Testis (tissue), 3 donors: Measurements from ENCODE around the gene LBHD2. TPM values are rescaled to one million over a fixed set of nuclear protein-coding genes. Genes with fewer than 3 reads are reported as not detected.
A peak's percentile ranks its signal among the peaks of the same experiment; 100 is the strongest.

Source experiments
- DNase-seq: peaks from one replicate; pipeline ENCODE4 v3.0.0-alpha.2; 2019
- H3K27ac ChIP-seq, 2 donors: fragments of 200-600 bp; sonication (generic); one replicate each; pipeline ENCODE4 v1.5.1; 2019
- H3K27me3 ChIP-seq: fragments of 200-600 bp; sonication (generic); one replicate; pipeline ENCODE4 v1.5.1; 2019
- H3K36me3 ChIP-seq: fragments of 200-600 bp; sonication (generic); one replicate; pipeline ENCODE4 v1.5.1; 2017; ENCODE audit warnings: low read depth; ENCODE audit errors: missing control alignments
- H3K4me1 ChIP-seq: fragments of 200-600 bp; sonication (generic); one replicate; pipeline ENCODE4 v1.5.1; 2019
- H3K4me3 ChIP-seq, 2 donors: fragments of 200-600 bp; sonication (generic); one replicate each; pipeline ENCODE4 v1.5.1; 2017 to 2019
- H3K9me3 ChIP-seq: fragments of 200-600 bp; sonication (generic); one replicate; pipeline ENCODE4 v1.5.1; 2017
- CTCF ChIP-seq, 3 experiments: fragments of 450-650 bp in 2 of 3; fragments of 200-600 bp in 1 of 3; sonication (generic) in 1 of 3; IDR thresholded peaks; one replicate each; pipeline ENCODE4 v1.5.1; 2016 to 2019; ENCODE audit warnings: antibody characterized with exemption in 3 of 3, mild to moderate bottlenecking in 2 of 3, moderate library complexity in 1 of 3
- POLR2A ChIP-seq: fragments of 450-650 bp; IDR thresholded peaks from one replicate; pipeline ENCODE4 v1.6.1; 2017; ENCODE audit warnings: antibody characterized with exemption, mild to moderate bottlenecking, moderate library complexity
- WGBS, 2 donors: methylation state at CpG; one replicate each; pipeline ENCODE4 v1.1.5; 2018; 5-methylcytosine and 5-hydroxymethylcytosine counted together
- intact Hi-C: fragments of 100-400 bp; cut with DNase I; formaldehyde crosslinking; loops from one replicate; pipeline ENCODE4 v1.15.1; 2023; ENCODE audit warnings: low total_unique reads
- polyA plus RNA-seq: library from polyadenylated mRNA; stranded (reverse); fragments of 350-450 nt; fragmentation: Illumina TruSeq; extraction: RNeasy Lipid Tissue Mini Kit (QIAGEN cat#74804); gene quantifications from one replicate; pipeline ENCODE4 v1.2.3, GENCODE V29; 2014; ENCODE audit warnings: low read depth, low replicate concordance; ENCODE audit not compliant: insufficient read depth
- total RNA-seq, 2 donors: library from RNA; depleted of rRNA; stranded (reverse); fragments of >200 nt; gene quantifications; one replicate each; pipeline ENCODE4 v1.2.3, GENCODE V29; 2016

Gene LBHD2
- total and polyA plus RNA-seq, 3 donors from 2014 or later = 1.9 to 5.6 (median 3.9) TPM

GRCh38 chr14:103135333-103136260 is 51.6 kb downstream of the LBHD2 start:
- H3K27me3 ChIP-seq = no peaks in the 10 kb centered on the region
- peaks cover 31% of the 10 kb centered on the region for H3K4me1 ChIP-seq
- DNase-seq = no peak
- intact Hi-C loops = no loop called here
- WGBS, 2 donors = 85 to 88% methylated on average over 18 to 26 of the region's 26 CpGs
- no peaks in the 10 kb centered on the region for H3K9me3 ChIP-seq
- TF ChIP-seq CTCF (IDR thresholded peaks at IDR 0.05) = no peak
- no peak for TF ChIP-seq POLR2A
- H3K4me3 ChIP-seq = no peak overlapping the region
- no peaks in the 10 kb centered on the region for H3K36me3 ChIP-seq
- H3K27ac ChIP-seq = no peak overlapping the region

- TF ChIP-seq CTCF (IDR thresholded peaks at IDR 0.05) = no peak
- TF ChIP-seq POLR2A = no peak
- WGBS, 2 donors = 78 to 86% methylated on average over 20 of the region's 20 CpGs
- Histone ChIP-seq H3K4me1 (peaks cover 21% of the 10 kb centered on the region), H3K27me3 (no peaks in the 10 kb centered on the region), H3K9me3 (no peaks in the 10 kb centered on the region), H3K27ac (no peak overlapping the region), H3K36me3 (no peaks in the 10 kb centered on the region), H3K4me3 (no peak overlapping the region)
- no peak for DNase-seq
- intact Hi-C loops = no loop called here
Measured at GRCh38 chr14:103136388-103137271, 52.6 kb downstream of the LBHD2 start.

- Histone ChIP-seq H3K36me3 (no peaks in the 10 kb centered on the region), H3K27ac (no peak overlapping the region), H3K9me3 (no peaks in the 10 kb centered on the region), H3K27me3 (no peaks in the 10 kb centered on the region), H3K4me3 (no peak overlapping the region), H3K4me1 (peaks cover 10% of the 10 kb centered on the region)
- TF ChIP-seq POLR2A (no peak), CTCF (IDR thresholded peaks at IDR 0.05) (no peak)
- no peak for DNase-seq
- WGBS, 2 donors = 75 to 80% methylated on average over 13 to 22 of the region's 22 CpGs
- intact Hi-C loops = no loop called here
Measured at GRCh38 chr14:103137689-103138300, 53.8 kb downstream of the LBHD2 start.

- DNase-seq = no peak
- TF ChIP-seq CTCF (IDR thresholded peaks at IDR 0.05) (no peak), POLR2A (no peak)
- H3K9me3 ChIP-seq = no peaks in the 10 kb centered on the region
- H3K27me3 ChIP-seq = no peaks in the 10 kb centered on the region
- H3K4me1 ChIP-seq = peaks cover 9% of the 10 kb centered on the region
- intact Hi-C loops = no loop called here
- H3K4me3 ChIP-seq = peak overlapping the region in 1 of 2 donors; percentile 43
- no peak overlapping the region for H3K27ac ChIP-seq
- 49 to 51% methylated on average over 11 to 48 of the region's 66 CpGs for WGBS, 2 donors
- H3K36me3 ChIP-seq = no peaks in the 10 kb centered on the region
Measured at GRCh38 chr14:103138301-103139131, 54.5 kb downstream of the LBHD2 start.
